Activated CD4-positive, CD25-positive, alpha-beta regulatory T cell treated with anti-CD3 and anti-CD28 coated beads, Interleukin-2, amount 50 U/mL, for 16 hours (primary cell): ENCODE measurements around the gene EDDM13.
"Not testable (repeated sequence)": the region's sequence is repeated elsewhere in the genome, so short reads cannot be mapped to it uniquely, and the experiment has no call there.

ENCODE experiments used
- DNase-seq: peaks from one replicate; pipeline ENCODE4 v3.0.0-alpha.2; 2020; ENCODE audit warnings: low read depth, low spot score

Gene EDDM13

GRCh38 chr19:56295531-56296455, 23.2 kb downstream of the EDDM13 start:
- DNase-seq = no peak

GRCh38 chr19:56297010-56297409, 24.5 kb downstream of the EDDM13 start:
- DNase-seq = no peak

GRCh38 chr19:56299688-56300087, 27.1 kb downstream of the EDDM13 start:
- DNase-seq = no peak

- DNase-seq = no peak
These were observed 28.6 kb downstream of the EDDM13 start for GRCh38 chr19:56301155-56301554.

- DNase-seq = no peak
These were observed 29.5 kb downstream of the EDDM13 start for GRCh38 chr19:56301886-56302620.

- no peak for DNase-seq
These were observed 31.7 kb downstream of the EDDM13 start for GRCh38 chr19:56304243-56304642.

- DNase-seq = no peak
These were observed 33.5 kb downstream of the EDDM13 start for GRCh38 chr19:56306016-56306415.

GRCh38 chr19:56307062-56307461, 34.5 kb downstream of the EDDM13 start:
- DNase-seq = not testable (repeated sequence)

- DNase-seq = no peak
These were observed 36.2 kb downstream of the EDDM13 start for GRCh38 chr19:56308792-56309191.

GRCh38 chr19:56309511-56310185, 37.1 kb downstream of the EDDM13 start:
- DNase-seq = no peak

- no peak for DNase-seq
These were observed 37.9 kb downstream of the EDDM13 start for GRCh38 chr19:56310462-56310861.

GRCh38 chr19:56312342-56312741, 39.8 kb downstream of the EDDM13 start:
- no peak for DNase-seq

GRCh38 chr19:56312787-56313657, 40.5 kb downstream of the EDDM13 start:
- no peak for DNase-seq

- no peak for DNase-seq
These were observed 41.5 kb downstream of the EDDM13 start for GRCh38 chr19:56314018-56314380.

- DNase-seq = peak; percentile 94
These were observed 42.0 kb downstream of the EDDM13 start, which contains the start of gene ZSCAN5A for GRCh38 chr19:56314381-56315076. TSS of gene ZSCAN5A (minus strand) at chr19:56314839. CDS start at chr19:56225046, 89,793 bp downstream.

GRCh38 chr19:56315077-56315828, 42.7 kb downstream of the EDDM13 start:
- peak; percentile 85 for DNase-seq

GRCh38 chr19:56316728-56317127, 44.2 kb downstream of the EDDM13 start:
- DNase-seq = no peak

GRCh38 chr19:56317749-56318148, 45.2 kb downstream of the EDDM13 start:
- DNase-seq = no peak

GRCh38 chr19:56319991-56320390, 47.4 kb downstream of the EDDM13 start:
- no peak for DNase-seq
